ENCODE measurements around the gene RIN3.

The RIN3 gene

GRCh38 chr14:92603309-92604242 is 90.0 kb downstream of the RIN3 start:
- TF ChIP-seq CTCF (conservative IDR thresholded peaks at IDR 0.05; ENCODE audit: low read depth), result no peak
- ChIA-PET CTCF (interaction anchor here (0.6 to 0.8 kb wide), 2 partner anchors 19 to 60 kb away, joined by 3 to 4 read pairs; no protein-coding TSS in a partner anchor), POLR2A (ENCODE audit: low non-redundant PET) (no interaction called here)
- peak; percentile 30 for DNase-seq (ENCODE audit: low spot score)
- H3K27ac ChIP-seq, result no peak overlapping the region

- no peak for TF ChIP-seq CTCF (conservative IDR thresholded peaks at IDR 0.05; ENCODE audit: low read depth)
- DNase-seq (ENCODE audit: low spot score), result no peak
- ChIA-PET POLR2A (ENCODE audit: low non-redundant PET) (no interaction called here), CTCF (no interaction called here)
- H3K27ac ChIP-seq, result no peak overlapping the region
These were observed 91.8 kb downstream of the RIN3 start for GRCh38 chr14:92605274-92605940.

- ChIA-PET POLR2A (ENCODE audit: low non-redundant PET) (no interaction called here), CTCF (no interaction called here)
- TF ChIP-seq CTCF (conservative IDR thresholded peaks at IDR 0.05; ENCODE audit: low read depth), result no peak
These were observed 93.7 kb downstream of the RIN3 start for GRCh38 chr14:92607251-92607650.

GRCh38 chr14:92607702-92608429 is 94.3 kb downstream of the RIN3 start:
- H3K27ac ChIP-seq, result no peak overlapping the region
- no peak for TF ChIP-seq CTCF (conservative IDR thresholded peaks at IDR 0.05; ENCODE audit: low read depth)
- POLR2A ChIA-PET (ENCODE audit: low non-redundant PET), result no interaction called here
- DNase-seq (ENCODE audit: low spot score), result no peak
- CTCF ChIA-PET, result no interaction called here

More at GRCh38 chr14:92607251-92607650, 93.7 kb downstream of the RIN3 start:
- no peak for DNase-seq (ENCODE audit: low spot score)
- no peak overlapping the region for H3K27ac ChIP-seq

GRCh38 chr14:92609955-92610354 is 96.4 kb downstream of the RIN3 start:
- CTCF ChIA-PET, result interaction anchor here (0.7 kb wide), 1 partner anchor 14 kb away, joined by 3 read pairs; no protein-coding TSS in a partner anchor
- DNase-seq (ENCODE audit: low spot score), result no peak
- POLR2A ChIA-PET (ENCODE audit: low non-redundant PET), result interaction anchor here (0.7 kb wide), 1 partner anchor 427 kb away, joined by 4 read pairs; no protein-coding TSS in a partner anchor
- peak overlapping the region; percentile 39 for H3K27ac ChIP-seq
- TF ChIP-seq CTCF (conservative IDR thresholded peaks at IDR 0.05; ENCODE audit: low read depth), result no peak

GRCh38 chr14:92610849-92611271 is 97.3 kb downstream of the RIN3 start:
- DNase-seq (ENCODE audit: low spot score), result no peak
- TF ChIP-seq CTCF (conservative IDR thresholded peaks at IDR 0.05; ENCODE audit: low read depth), result no peak
- POLR2A ChIA-PET (ENCODE audit: low non-redundant PET), result no interaction called here
- CTCF ChIA-PET, result no interaction called here
- H3K27ac ChIP-seq, result peak overlapping the region; percentile 39; the same call in 1 of the 2 replicates
